ENCODE measurements around the gene CCL3.
A peak's percentile ranks its signal among the peaks of the same experiment; 100 is the strongest.
"Not testable (repeated sequence)": the region's sequence is repeated elsewhere in the genome, so short reads cannot be mapped to it uniquely, and the experiment has no call there.

The CCL3 gene

GRCh38 chr17:36085765-36086164 lies 4.2 kb downstream of the CCL3 start:
- DNase-seq = no peak

DNA sequence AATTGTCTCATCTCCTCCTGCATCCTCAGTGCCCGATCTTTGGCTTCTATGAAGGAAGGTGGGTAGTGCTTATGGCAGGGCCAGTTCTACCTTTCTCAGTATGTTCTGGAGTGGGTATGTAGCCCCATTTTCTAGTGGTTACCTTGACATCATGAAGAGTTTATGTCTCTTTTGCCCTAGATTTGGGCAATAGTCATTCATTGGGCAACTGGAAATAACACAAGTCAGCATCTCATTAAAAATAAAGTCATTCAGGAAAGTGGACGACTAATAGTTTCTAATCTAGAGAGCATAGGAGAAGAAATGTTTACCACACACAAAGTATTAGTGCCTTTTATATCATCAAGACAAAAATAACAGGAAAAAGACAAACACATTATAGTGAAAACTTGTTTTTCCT lies 6.3 kb downstream of the CCL3 start:
- not testable (repeated sequence) for DNase-seq

GRCh38 chr17:36082482-36083120 lies 7.3 kb downstream of the CCL3 start:
- not testable (repeated sequence) for DNase-seq

- not testable (repeated sequence) for DNase-seq
Observed at GRCh38 chr17:36081681-36082471, 8.1 kb downstream of the CCL3 start.

- DNase-seq = no peak
Observed at GRCh38 chr17:36074365-36074764, 15.6 kb downstream of the CCL3 start.

DNA sequence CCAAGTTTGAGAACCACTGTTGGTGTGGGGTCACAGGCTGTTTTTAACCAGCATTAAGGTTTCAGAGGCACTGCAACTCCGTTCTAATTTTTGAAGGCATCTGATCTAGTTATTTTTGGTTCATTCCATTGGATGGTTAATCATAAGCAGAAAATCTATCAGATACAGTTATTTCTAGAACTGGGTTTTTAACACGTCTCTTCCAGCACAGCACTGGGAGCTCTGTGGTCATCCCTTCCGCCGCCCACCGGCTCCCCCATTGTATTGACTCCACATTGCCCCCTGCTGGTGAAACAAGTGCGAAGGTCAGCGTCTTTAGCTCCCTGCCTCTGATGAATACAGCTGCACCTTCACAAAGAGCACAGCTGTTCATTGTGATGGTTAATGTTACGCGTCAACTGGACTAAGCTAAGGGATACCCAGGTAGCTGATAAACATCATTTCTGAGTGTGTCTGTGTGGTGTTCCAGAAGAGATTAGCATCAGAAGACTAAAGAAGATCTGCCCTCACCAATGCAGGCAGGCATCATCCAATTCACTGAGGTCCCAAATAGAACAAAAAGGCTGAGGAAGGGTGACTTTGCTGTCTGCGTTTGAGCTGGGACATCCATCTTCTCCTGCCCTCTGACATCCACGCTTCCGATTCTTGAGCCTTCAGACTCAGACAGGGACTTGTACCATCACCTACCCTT lies 17.4 kb downstream of the CCL3 start:
- DNase-seq = peak; percentile 23

DNA sequence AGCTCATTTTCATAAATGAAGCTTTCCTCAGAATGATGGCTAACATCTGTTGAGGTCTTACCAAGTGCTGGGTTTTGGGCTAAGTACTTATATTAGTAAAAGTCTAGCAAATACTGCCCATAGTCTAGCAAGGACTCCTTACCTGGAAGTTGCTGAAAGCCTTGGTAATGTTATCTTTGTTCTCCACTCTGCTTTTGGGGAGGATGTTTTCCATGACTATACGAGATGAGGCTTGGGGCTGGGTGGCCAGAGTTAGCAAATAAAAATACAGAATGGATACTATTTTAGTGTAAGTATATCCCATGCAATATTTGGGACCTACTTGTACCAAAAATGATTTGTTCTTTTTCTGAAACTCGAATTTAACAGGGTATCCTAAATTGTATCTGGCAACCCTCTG lies 18.2 kb downstream of the CCL3 start:
- no peak for DNase-seq

DNA sequence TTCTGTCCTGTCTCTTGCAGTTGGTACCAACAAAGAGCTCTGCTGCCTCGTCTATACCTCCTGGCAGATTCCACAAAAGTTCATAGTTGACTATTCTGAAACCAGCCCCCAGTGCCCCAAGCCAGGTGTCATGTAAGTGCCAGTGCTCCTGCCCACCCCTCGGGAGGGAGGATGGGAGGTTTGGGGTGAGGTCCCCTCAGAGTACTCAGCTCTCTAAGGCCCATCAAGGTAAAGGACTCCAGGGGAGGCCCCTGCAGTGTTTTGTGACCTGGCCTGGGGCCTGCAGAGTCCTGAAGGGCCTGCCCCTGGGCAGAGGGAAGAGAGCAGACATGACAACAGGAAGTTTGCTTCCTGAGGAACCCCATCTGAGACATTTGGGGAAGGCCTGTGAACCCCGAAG lies 19.5 kb downstream of the CCL3 start:
- DNase-seq = no peak

- DNase-seq = no peak
Observed at GRCh38 chr17:36069136-36069535, 20.8 kb downstream of the CCL3 start.

DNA sequence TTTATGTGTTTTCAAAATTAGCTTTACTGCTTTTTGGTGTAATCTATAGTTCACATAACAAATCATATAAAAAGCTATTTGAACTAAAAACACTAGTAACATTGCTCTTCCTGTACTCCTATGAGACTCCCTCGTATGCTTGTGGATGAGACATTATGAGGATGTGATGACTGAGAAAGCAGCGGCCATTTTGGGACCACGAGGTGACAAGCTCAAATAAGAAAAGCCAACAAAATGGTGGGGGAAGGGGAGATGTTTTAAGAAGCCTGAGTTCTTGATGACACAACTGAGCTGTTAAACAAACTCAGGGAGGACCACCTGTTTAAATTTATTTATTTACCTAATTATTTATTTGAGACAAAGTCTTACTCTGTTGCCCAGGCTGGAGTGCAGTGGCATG lies 21.4 kb downstream of the CCL3 start:
- no peak for DNase-seq

DNA sequence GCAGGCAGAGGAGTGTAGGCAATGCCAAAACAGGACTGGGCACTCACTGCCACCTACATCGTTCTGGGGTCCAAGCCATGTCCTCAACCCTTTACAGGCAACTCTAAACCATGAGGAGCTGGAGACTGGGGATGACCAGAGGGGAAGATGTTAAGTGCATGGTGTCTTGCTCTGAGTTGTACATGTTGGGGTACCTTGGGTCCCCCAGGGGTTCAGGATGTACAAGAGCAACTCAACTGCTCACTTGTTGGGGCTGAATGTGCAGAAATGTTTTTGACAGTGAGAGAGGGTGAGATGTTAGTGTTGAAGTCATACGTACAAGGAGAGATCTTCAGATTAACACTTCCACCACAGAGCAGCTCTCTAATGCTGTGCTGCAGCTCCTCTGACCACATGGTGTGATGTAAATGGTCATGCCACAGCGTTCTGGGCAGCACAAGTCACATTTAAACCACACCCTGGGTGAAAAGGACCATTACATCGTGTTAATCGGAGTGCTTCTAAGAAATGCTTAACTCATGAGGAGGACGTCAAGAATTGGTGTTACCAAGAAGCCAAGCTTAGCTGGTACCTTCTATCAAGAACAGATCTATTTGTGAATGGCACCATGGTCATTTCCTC lies 23.5 kb downstream of the CCL3 start:
- no peak for DNase-seq

DNA sequence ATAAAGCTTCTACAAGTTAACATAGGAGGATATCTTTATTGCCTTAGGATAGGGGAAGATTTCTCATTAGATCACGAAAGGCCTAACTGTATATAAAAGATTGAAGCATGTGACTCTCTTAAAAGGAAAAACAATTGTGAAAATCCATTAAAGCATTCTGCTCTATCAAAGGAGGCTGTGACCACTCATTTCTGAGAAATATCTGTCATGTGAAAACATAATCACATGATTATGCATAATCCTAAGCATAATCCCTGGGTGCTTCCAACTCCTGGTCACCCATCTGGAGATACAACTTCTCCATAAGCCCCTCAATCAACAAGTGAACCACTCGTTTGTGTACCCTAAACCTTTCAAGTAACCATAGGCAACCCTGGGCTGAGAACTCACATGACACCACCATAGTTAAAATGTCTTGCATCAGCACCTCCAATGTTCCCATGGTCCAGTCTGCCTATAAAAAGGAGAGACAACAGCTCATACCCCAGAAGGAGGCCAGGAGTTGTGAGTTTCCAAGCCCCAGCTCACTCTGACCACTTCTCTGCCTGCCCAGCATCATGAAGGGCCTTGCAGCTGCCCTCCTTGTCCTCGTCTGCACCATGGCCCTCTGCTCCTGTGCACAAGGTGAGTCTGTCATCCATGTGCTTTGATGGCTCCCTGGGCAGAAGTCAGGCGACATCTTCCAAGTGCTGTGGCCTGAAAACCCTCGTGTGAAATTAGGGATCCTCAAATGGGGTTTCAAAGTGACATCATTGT lies 26.0 kb downstream of the CCL3 start, which contains the start of gene CCL18:
Gene CCL18, plus strand, starts transcription at position 487 of the 756 bp plus-strand sequence. Its CDS starts 71 bp downstream, at position 558.
- DNase-seq = no peak

DNA sequence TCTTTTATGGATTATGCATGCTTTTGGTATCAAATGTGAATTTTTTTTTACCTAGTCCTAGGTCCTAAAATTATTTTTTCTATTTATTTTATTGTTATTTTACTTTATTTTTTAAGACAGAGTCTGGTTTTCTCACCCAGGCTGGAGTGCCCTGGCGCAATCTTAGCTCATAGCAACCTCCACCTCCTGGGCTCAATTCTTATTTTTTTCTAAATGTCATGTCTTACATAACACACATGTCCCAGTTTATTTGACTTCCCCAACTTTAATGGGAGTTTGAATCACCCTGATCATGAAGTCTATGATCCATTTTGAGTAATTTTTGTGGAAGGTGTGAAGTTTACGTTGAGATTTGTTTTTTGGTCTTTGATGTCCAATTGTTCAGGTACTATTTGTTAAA lies 29.1 kb downstream of the CCL3 start:
- DNase-seq = no peak

GRCh38 chr17:36059406-36059805 lies 30.5 kb downstream of the CCL3 start:
- no peak for DNase-seq

GRCh38 chr17:36057911-36058310 lies 32.0 kb downstream of the CCL3 start:
- no peak for DNase-seq

DNA sequence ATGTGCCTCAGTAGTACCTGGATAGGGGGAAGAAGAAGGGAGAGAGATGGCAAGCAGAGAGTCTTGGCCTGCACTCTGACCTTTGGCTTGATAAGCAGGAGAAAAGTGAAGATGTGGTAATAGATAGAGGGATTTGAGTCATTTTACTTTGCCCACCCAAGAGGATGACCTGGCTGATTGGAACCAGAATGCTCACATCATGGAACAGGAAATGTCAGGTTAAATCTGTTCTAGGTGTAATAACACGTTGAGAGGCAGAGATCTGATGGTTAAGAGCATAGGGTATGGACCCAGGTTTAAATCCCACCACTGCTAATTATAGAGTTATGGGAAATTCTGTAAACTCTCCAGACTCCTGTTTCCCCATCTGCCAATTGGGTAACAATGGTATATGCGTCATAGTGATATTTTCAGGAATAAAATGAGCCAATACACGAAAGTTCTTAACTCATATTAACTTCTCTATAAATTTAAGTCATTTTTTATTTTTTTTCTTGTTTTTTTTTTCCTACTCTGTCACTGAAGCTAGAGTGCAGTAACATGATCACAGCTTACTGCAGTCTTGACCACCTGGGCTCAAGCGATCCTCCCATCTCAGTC lies 33.9 kb downstream of the CCL3 start:
- DNase-seq = no peak

- no peak for DNase-seq
Observed at GRCh38 chr17:36055171-36055570, 34.8 kb downstream of the CCL3 start.

- DNase-seq = no peak
Observed at GRCh38 chr17:36049643-36050042, 40.3 kb downstream of the CCL3 start.

- no peak for DNase-seq
Observed at GRCh38 chr17:36048066-36048465, 41.9 kb downstream of the CCL3 start.

Measured in NCI-H1436 (cell line).